ENCODE data around the gene TIE1.

TIE1 gene

DNA sequence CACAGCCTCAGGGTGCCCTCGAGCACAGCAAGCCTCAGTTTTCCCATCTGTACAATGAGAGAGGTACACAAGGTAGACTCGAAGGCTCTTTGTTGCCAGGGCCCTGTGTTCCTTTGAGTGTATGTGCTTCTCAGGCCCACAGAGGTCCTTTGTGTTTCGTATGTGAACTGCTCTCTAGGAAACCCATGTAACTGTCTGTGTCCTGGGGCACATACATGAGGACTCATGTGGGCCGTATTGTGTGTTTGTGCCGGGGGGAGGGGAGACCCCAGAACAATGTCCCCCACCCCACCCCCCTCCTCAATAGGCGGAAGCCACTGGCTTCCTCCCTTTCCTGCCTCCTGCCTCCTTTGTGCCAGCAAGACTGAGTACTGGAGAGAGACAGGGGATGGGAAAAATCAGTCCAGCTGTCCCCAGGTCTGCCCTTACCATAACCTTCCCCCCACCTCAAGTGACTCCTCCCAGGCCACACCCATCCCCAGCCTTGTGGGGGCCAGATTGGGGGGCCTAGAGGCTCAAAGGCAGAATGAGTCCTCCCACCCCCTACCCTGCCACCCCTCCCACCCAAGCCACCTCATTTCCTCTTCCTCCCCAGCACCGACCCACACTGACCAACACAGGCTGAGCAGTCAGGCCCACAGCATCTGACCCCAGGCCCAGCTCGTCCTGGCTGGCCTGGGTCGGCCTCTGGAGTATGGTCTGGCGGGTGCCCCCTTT lies at the start of gene TIE1:
Gene TIE1, plus strand, starts transcription at position 605 of the 717 bp plus-strand sequence. Its CDS starts 90 bp downstream, at position 695.
- peak; percentile 44 for DNase-seq

DNA sequence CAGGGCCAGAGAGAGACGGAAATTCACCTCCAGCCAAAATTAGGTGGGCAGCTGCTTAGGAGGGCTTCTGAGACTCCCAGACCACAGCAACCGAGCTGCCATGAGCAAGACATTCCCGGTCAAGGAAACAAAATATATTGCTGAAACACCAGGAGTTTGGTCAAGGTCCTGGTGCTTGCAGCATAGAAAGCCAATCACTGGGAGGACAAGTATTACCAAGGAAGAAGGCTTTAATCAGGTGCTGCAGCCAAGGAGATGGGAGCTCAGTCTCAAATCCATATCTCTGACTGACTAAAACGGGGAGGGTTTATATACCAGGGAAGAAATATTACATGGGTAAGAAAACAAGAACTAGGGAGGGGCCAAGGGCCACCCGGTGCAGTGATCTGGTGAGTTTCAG lies 49.8 kb upstream of the TIE1 start:
- no peak for DNase-seq

DNA sequence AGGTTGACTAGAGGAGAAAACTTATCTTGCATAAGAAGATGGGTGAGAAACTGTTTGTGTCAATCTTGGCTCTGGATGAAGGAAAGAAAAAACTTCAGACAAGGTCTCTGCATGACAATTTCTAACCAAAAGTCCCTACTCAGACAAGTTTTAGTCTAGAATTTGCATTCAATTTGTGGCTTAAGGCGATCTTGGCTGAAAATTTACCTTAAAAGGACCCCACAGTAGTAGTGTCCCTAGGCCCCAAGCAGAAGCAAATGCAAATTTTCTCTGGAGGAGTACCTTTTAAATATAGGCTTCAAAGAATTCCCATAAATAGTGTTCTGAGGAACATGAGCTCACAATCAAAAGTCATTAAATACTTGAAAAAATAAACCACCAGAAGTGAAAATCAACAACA lies 48.6 kb upstream of the TIE1 start:
- DNase-seq = no peak

GRCh38 chr1:43253173-43253572 lies 47.6 kb upstream of the TIE1 start:
- DNase-seq = no peak

DNA sequence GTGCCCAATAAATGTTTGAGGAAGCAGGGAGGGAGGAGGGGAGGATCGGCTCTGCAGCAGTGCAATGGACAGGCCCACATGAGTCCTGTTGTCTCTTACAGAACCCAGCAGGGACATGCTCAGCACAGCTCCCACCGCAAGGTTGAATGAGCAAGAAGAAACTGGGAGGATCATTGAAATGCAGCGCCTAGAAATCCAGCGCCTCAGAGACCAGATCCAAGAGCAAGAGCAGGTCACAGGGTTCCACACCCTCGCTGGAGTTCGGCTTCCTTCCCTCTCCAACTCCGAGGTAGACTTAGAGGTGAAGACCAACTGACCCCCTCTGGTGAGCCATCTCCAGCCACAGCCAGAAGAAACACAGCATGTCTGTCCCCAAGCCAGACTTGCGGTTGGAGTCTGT lies 46.9 kb upstream of the TIE1 start:
- no peak for DNase-seq

- no peak for DNase-seq
Measured at GRCh38 chr1:43255438-43256210, 45.2 kb upstream of the TIE1 start.

DNA sequence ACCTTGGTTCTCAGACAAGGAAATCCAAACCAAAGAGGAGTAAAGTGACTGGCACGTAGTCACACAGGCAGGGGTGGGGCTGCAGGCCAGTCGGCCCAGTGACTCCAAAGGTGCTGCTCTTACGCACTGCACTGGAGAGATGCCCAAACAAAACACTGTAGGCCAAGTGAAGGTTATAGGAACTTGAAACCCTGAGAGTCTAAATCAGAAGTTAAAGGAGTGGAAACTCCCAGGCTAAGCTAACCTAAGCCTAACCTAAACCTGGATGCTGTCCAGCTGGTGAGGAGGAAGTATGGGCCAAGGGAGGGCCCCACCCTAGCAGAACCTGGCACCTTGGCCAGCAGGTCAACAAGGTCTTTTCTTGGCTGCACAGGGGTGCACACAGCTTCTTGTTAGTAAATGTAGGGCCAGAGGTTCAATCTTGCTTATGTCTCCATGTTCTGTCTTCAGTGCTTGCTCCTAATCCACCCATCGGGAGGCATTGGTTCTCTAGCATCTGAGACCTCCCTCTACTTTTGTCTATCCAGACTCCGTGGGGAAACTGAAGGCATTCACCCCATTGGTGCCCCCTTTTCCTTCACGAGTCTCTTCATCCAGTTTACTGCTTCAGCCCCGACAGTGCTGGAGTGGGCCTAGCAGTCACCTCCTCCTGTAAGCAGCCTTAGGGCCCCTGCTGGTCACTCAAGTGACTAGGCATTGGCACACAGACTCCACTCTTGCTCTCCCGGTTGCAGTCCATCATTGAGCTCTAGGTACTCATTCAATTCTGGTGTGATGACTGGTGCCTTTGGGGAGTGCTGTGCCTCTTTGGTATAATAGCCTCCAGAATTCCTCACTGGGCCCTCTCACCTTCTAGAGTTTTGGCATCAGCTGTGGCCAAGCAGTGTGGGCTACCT lies 43.9 kb upstream of the TIE1 start:
- no peak for DNase-seq

GRCh38 chr1:43258370-43258769 lies 42.4 kb upstream of the TIE1 start:
- no peak for DNase-seq

DNA sequence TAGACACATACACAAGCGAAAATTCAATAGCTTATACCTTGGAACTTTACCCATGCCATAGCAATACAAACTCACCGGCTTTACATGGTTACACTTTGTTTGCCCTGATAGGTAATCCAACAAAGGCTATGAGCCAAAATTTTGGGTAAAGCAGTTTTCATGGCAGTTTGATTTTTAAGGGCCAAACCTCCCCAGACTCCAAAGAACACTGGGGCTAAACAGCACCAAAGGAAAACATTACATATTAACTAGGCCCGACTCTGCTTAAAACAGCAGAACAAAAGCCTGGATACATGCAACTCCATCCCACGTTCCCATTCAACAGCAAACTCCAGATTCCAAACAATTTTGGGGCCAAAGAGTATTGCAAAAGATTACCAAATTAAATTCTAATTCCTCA lies 35.4 kb upstream of the TIE1 start:
- DNase-seq = no peak

- no peak for DNase-seq
Measured at GRCh38 chr1:43266881-43267280, 33.9 kb upstream of the TIE1 start.

GRCh38 chr1:43267291-43267805 lies 33.4 kb upstream of the TIE1 start:
- DNase-seq = no peak

DNA sequence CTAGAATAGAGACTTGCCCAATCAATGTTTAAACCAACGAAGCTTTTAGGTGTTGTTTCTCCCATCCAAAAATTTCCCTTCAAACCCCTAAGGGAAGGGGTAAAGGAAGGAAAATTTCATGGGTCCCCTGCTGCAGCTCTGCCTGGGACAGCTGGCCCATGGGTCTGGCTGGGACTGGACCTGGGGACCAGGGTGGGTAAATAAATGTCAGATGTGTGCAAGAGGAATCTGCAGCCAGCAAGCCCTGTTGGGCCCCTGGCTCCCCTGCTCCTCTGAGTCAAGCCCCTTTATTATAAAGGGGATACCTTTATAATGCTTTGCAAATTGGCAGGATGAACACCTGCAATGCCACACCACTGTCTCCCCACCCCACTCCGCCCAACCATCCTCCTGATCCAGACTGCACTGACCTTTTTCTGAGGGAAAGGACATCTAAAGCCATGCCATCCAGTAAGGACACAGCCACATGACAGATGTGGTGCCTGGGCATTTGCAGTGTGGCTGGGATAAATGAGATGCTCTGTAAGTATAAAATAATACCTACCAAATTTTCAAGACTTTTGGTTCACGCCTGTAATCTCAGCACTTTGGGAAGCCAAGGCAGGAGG lies 32.9 kb upstream of the TIE1 start:
- no peak for DNase-seq

DNA sequence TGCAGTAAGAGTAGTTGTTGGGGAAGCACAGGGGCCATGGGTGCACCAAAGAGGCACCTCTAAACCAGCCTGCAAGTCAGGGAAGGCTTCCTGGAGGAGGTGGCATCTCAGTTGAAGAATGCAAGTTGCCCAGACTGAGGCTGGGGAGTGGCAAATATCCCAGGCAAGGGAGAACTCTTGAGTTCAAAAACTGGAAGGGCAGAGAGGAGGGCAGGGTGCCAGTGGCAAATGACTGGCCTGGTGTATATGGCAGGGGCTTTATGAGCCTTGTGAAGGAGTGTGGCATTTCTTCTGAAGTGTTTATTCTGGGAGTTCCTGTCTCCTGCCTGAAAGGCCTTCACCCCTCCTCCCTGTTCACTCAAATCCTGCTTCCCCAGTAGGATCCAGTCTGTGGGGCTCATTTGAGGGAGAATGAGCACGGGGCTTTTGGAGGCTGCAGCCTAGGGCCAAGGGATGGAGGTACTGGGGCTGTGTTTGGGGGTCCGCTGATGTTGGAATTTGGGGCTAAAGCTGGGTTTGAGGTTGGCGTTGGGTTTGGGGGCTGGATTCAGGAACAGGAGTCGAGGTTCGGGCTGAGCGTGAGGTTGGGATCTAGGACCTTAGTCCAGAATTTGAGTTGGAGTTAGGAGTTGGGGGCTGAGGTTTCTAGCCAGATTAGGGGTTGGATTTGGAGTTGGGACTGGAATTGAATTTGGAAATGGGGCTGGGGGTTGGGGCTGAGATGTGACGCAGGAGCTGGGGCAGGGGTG lies 31.0 kb upstream of the TIE1 start, which contains the start of gene TMEM125:
Gene TMEM125, plus strand, starts transcription at position 357 of the 749 bp plus-strand sequence. CDS start 2,740 bp downstream, outside the sequence.
- no peak for DNase-seq

DNA sequence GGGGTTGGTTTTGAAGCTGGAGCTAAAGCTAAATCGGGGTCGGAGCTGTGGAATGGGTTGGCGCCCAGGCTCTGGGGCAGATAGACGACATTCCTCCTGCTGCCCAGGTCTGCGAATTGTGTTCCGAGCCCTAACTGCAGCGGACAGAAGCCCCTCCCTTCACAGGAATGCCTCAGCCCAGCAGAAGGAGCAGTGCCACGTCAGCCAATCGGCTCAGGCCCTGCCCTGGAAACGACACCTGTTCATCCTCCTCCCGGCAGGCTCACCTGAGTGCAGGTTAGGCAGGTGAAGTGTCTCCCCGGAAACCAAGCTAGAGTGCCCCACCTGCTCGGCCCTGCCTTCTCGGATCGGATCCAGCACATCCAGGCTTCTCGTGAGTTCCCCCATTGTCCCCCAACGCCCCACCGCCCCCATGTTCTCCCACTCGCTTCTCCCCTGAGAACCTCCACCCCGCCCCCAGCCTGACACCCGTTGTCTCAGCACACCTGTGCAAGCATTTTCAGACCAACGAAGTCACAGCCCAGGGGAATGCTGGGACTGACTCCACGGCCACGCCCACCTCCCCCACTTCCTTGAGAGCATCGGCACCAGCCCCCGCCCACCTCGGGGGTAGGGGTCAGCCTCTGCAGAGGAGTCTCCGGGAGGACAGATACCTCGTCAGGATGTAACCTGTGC lies 30.2 kb upstream of the TIE1 start:
- no peak for DNase-seq

DNA sequence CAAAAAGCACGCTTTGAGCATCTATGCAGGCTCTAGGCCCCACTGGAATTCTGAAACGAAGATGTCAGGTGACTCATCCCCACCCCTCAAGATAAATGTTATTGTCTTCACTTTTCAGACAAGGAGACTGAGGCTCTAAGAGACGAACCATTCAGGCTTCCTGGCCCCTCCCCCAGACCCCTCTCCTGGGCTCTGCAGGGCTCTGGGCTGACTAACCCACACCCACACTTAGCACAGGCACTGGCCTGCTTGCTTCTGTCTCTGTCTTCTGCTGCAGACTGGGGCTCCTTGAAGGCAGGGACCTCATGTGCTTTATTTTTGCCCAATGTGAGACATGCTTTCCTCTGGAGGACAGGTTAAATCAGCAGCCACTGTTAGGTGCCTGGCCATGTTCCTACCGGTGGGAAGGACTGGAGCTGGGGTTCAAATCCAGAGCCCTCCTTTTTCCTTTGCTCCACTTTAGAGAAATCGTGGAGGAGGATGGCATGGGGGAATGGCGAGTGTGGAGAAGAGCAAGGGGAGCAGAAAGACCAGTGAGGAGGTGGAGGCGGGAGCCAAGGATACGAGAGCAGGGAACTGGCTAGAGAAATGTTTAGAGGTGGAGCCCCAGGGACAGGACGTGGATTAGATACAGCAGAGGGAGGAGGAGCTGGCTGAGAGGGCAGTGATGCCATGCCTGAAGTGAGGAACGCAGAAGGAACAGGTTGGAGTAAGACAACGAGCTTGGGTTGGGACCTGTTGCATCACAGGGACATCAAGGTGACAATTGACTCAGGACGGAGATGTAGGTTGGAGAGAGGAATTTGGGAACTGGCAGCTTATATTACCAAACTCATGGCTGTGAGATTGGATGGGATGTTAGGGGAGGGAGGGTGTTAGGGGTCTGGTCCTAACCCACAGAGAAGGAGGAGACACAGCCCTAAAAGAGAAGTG lies 29.3 kb upstream of the TIE1 start:
- no peak for DNase-seq

DNA sequence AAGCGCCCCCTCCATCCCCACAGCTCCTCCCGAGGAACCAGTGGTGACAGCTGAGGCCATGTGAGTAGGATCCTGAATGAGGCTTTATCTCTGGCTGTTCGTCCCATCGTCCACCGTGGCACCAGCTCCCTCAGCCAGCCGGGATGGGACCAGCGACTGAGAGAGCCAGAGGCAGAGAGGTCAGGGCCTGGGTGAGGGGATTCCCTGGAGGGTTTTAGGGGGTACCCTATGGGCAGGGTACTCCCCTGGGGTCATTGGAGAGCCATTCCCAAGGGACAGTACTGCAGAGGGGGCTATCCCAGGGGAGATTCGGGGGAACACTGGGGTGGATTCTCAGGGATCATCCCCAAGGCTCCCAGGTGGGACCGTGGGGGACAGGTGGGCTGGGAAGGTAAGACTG lies 28.6 kb upstream of the TIE1 start:
- DNase-seq = no peak

DNA sequence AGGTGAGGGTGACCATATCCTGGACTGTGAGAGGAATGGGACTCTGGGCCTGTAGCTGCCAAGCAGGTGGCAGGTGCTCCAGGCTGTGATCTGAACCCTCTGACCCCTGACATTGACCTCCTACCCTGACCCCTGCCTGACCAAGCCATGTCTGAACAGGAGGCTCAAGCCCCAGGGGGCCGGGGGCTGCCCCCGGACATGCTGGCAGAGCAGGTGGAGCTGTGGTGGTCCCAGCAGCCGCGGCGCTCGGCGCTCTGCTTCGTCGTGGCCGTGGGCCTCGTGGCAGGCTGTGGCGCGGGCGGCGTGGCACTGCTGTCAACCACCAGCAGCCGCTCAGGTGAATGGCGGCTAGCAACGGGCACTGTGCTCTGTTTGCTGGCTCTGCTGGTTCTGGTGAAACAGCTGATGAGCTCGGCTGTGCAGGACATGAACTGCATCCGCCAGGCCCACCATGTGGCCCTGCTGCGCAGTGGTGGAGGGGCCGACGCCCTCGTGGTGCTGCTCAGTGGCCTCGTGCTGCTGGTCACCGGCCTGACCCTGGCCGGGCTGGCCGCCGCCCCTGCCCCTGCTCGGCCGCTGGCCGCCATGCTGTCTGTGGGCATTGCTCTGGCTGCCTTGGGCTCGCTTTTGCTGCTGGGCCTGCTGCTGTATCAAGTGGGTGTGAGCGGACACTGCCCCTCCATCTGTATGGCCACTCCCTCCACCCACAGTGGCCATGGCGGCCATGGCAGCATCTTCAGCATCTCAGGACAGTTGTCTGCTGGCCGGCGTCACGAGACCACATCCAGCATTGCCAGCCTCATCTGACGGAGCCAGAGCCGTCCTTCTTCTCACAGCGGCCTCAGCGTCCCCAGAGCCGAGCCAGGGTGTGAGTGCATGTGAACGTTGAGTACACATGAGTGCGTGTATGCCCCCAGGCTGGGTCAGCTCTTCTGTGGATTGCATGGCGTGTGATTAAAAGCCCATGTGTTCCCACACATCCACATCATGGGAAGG lies 27.9 kb upstream of the TIE1 start:
- no peak for DNase-seq

DNA sequence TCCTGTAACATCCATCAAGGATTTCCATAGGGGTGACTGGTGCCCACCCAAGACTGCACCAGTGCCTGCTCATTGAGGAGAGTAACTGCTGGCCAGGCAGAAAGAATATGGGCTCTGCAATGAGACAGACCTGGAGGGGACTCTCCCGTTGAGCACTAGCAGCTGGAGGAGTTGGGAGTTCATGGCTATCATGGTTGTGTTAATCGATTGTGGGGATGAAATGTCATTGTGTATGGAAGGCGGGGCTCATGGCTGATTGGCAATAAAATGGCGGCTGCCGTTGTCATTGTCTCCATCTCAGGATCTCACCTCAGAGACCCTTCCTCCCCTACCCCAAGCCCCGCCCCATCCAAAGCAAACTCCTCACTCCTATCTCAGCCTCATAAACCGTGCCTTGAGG lies 27.1 kb upstream of the TIE1 start:
- no peak for DNase-seq
